GM18508 (cell line): ENCODE data around the gene APOBEC3G.

Experiments used
- ATAC-seq: cut with Tn5 transposase; IDR thresholded peaks from one replicate; pipeline ENCODE4 v1.9.1; 2021; ENCODE audit warnings: moderate number of reproducible peaks; ENCODE audit not compliant: insufficient read depth, unreplicated experiment

Gene APOBEC3G

DNA sequence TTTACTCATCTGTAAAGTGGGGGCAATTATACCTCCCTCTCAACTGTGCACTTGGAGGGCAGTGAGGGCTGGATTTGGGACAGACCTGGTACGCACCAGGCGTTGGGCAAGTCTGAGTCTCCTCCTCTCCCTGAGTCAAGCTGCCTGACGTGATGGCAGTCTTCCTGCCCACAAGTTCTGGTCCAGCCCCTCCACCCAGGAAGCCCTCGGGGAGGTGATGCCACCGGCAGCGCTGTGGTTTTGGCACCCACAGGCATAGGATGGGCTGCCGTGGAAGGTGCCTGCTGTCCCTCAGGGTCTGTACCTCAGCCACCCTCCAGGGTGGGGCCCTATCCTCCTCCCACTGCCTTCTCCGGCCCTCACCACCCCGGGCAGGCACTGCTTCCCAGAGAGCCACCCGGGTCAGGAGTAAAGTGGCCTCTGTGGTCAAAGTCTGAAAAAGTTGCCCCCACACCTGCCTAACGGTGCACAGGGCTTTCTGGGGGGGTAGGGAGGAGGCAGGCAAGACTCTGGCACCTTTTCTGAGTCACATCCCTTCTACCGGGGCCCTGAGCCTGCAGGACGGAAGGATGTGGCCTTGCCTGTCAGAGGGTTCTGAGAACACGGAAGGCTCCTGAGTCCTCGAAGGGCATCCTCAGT is 13.5 kb downstream of the APOBEC3G start:
- no peak for ATAC-seq

DNA sequence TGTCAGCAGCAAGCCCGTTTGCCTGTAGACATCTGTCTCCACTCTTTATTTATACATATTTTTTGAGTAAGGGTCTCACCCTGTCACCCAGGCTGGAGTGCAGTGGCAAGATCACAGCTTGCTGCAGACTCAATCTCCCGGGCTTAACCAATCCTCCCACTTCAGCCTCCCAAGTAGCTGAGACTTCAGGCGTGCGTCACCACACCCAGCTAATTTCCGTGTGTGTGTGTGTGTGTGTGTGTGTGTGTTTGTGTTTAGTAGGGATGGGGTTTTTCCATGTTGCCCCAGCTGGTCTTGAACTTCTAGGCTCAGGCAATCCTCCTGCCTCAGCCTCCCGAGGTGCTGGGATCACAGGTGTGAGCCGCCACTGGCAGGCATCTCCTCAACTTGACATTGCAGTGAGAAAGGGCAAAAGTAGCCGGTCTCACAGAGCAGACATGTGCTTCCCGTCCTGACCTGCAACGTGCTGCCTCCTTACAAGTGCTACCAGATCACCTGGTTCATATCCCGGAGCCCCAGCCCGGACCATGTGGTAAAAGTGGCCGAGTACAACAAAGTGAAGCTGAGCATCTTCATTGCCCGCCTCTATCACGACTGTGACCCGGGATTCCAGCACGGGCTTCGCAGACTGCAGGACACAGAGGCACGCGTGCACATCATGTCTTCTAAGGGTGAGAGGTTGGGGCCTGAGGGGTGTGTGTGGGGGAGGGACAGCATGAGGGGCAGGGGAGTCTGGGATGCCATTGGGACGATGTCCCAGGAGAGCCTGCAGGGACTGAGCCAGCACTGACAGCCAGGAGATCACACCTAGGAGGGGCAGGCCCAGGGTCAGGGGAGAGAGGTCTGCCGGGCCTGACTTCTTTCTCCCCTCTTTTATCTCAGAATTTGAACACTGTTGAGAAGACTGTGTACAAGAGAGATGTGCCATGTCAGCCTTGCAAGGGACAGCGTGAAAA is 14.3 kb downstream of the APOBEC3G start:
- ATAC-seq: no peak

- ATAC-seq: no peak
These were observed 15.2 kb downstream of the APOBEC3G start for GRCh38 chr22:39092111-39092862.

DNA sequence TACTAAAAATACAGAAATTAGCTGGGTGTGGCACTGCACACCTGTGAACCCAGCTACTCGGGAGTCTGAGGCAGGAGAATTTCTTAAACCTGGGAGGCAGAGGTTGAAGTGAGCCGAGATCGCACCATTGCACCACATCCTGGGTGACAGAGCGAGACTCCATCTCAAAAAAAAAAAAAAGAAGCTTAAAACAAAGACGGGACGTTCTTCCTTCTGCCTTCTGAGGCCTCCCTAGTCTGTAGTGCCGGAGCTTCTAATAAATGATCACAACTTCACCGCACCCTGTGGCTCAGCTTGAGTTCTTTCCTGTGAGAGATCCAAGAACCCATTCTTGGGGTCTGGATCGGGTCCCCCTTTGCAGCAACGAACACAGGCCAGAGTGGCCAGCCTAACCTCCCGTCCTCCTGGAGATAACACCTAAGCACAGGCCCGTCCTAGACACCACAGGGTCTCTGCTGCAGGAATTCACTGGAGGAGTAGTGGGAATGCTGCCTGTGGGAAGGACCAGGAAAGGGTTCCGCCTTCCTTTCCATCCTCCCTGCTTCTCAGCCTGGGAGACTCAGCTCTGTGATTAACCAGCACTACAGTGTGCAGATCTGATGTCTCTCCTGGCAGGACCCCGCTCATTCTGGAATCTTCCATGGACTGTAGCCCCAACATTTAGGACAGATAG is 17.8 kb downstream of the APOBEC3G start:
- ATAC-seq: no peak

GRCh38 chr22:39095971-39096370 is 18.9 kb downstream of the APOBEC3G start:
- no peak for ATAC-seq

GRCh38 chr22:39097098-39098020 is 20.3 kb downstream of the APOBEC3G start, which contains the start of gene APOBEC3H:
Gene APOBEC3H, plus strand, starts transcription at chr22:39097244. Its CDS starts 3,035 bp downstream, at chr22:39100279.
- no peak for ATAC-seq

GRCh38 chr22:39098026-39098425 is 21.0 kb downstream of the APOBEC3G start:
- ATAC-seq: no peak

- no peak for ATAC-seq
These were observed 21.5 kb downstream of the APOBEC3G start for GRCh38 chr22:39098576-39098975.

- no peak for ATAC-seq
These were observed 24.2 kb downstream of the APOBEC3G start for GRCh38 chr22:39101226-39101625.

DNA sequence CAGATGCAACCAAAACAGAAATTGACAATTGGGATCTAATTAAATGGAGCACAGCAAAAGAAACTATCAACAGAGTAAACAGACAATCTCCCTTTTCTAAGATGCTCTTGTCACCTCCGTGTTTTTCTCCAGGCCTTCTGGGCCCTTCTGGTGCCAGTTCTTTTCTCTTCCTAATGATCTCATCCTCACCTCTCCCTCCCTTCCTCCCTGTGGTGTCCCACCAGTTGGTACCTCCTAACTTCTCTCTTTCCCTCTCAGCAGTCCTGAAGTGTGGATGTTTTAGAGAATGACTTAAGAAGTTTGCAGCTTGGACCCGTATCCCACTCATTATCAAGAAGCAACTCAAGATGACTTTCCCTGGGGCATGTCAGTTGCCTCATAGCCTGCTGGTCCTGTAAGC is 26.4 kb downstream of the APOBEC3G start:
- no peak for ATAC-seq

- ATAC-seq: no peak
These were observed 29.3 kb downstream of the APOBEC3G start for GRCh38 chr22:39106326-39106725.

- no peak for ATAC-seq
These were observed 31.4 kb downstream of the APOBEC3G start for GRCh38 chr22:39108487-39108886.

- no peak for ATAC-seq
These were observed 32.3 kb downstream of the APOBEC3G start for GRCh38 chr22:39109361-39109760.

DNA sequence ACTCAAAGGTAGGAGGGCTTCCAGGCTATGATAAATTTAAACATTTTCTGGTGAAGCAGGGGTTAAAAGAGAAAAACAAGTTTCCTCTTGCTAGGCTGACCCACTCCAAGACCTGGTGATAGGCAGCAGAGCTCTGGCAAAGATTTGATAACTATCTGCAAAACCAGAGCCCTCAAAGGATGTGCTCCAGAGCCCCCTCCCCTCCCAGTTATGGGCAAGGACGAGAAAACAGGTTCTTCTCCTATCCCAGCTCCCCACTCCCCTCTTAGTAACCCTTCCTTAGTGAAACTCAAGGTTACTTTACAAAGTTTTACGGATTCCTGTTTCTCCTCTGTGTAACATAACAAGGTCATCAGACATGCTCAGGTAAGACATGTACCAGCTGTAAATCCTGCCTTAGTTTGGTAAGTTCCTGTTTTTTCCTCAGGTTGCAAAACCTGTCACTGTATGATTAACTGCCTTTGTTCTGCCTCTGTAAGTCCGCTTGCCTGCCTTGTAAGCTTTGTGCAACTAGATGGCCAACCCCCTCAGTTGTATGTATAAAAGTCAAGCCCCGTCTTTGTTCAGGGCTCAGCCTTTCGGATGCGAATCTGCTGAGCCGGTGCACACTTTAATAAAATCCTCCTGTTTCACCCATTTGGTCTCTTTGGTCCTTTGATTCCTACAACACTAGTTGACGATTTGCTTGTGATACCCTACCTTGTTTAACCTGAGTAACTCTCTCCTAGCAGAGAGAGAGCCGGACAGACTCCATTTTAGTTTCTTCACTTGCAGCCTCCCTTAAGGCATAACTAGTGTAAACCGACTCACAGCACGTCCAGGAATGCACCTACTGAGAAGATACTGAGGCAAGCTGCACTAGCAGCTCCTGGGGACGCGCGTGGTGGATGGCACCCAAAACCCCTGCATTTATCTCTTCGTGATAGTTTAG is 33.8 kb downstream of the APOBEC3G start:
- no peak for ATAC-seq

DNA sequence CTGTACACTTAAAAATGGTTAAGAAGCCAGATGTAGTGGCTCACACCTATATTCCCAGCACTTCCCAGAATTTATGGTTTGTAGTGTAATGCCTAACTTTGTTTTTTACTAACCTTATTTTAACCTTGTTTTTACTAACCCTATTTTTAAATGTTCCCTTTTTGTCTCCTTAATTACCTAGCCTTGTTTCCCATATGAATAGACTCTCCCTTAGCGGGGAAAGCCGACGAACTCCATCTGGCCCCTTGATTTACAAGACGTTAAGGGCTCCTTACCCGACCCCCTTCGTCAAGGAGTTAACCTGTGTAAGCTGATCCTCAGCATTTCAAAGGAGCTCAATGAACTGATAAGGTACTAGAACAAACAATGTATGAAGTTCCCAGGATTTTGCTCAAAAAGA is 37.0 kb downstream of the APOBEC3G start:
- no peak for ATAC-seq

DNA sequence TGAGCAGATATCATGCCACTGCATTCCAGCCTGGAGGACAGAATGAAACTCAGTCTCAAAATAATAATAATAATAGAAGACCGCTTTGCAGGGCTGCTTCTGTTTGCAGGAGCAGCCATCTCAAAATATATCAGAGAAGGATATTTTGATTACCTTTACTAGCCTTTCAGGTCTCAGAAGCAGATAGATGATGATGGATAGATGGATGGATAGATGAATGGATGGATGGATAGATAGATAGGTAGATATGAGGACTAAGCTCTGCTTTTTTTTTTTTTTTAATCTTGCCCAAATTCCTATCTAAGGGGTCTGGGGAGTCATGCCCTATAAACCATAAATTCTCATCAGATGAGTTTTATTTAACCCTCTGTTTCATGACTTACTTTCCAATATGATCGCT is 38.5 kb downstream of the APOBEC3G start:
- no peak for ATAC-seq

- no peak for ATAC-seq
These were observed 39.0 kb downstream of the APOBEC3G start for GRCh38 chr22:39115977-39116621.
